Measurements from ENCODE around the gene SPATA20. TPM values are rescaled to one million over a fixed set of nuclear protein-coding genes. Genes with fewer than 3 reads are reported as not detected.

The SPATA20 gene
- total RNA-seq, 1 donor from 2014 or later: 16.8 TPM

GRCh38 chr17:50520483-50520882 lies 26.5 kb upstream of the SPATA20 start:
- ATAC-seq: no peak

- no peak for ATAC-seq
Observed at GRCh38 chr17:50521514-50521913, 25.5 kb upstream of the SPATA20 start.

GRCh38 chr17:50522766-50523165 lies 24.2 kb upstream of the SPATA20 start:
- no peak for ATAC-seq

- no peak for ATAC-seq
Observed at GRCh38 chr17:50523208-50523607, 23.8 kb upstream of the SPATA20 start.

GRCh38 chr17:50524838-50525237 lies 22.1 kb upstream of the SPATA20 start:
- ATAC-seq: no peak

GRCh38 chr17:50527155-50527762 lies 19.7 kb upstream of the SPATA20 start:
- no peak for ATAC-seq

- no peak for ATAC-seq
Observed at GRCh38 chr17:50527949-50528474, 19.0 kb upstream of the SPATA20 start.

- no peak for ATAC-seq
Observed at GRCh38 chr17:50529849-50530248, 17.1 kb upstream of the SPATA20 start.

GRCh38 chr17:50531428-50532025 lies 15.4 kb upstream of the SPATA20 start:
- ATAC-seq: no peak

- ATAC-seq: peak; percentile 64
Observed at GRCh38 chr17:50532452-50533024, 14.4 kb upstream of the SPATA20 start, which contains the start of gene EPN3. EPN3 (plus strand) TSS chr17:50532735; CDS start chr17:50536557, 3,822 bp downstream.

GRCh38 chr17:50533185-50533584 lies 13.8 kb upstream of the SPATA20 start:
- no peak for ATAC-seq

- peak; percentile 59 for ATAC-seq
Observed at GRCh38 chr17:50533720-50534148, 13.2 kb upstream of the SPATA20 start.

- ATAC-seq: peak; percentile 90
Observed at GRCh38 chr17:50534222-50534978, 12.6 kb upstream of the SPATA20 start.

GRCh38 chr17:50534979-50535326 lies 12.0 kb upstream of the SPATA20 start:
- ATAC-seq: no peak

- no peak for ATAC-seq
Observed at GRCh38 chr17:50535407-50535806, 11.6 kb upstream of the SPATA20 start.

- no peak for ATAC-seq
Observed at GRCh38 chr17:50536683-50537646, 10.0 kb upstream of the SPATA20 start.

- ATAC-seq: no peak
Observed at GRCh38 chr17:50537721-50538548, 9.0 kb upstream of the SPATA20 start.

- no peak for ATAC-seq
Observed at GRCh38 chr17:50538549-50539410, 8.2 kb upstream of the SPATA20 start.

GRCh38 chr17:50539762-50540559 lies 7.0 kb upstream of the SPATA20 start:
- peak; percentile 82 for ATAC-seq

Data from esophagus mucosa (tissue), 1 donor.